HG02981 (cell line): Measurements from ENCODE around the gene PCMTD2.

ENCODE experiments used
- ATAC-seq: cut with Tn5 transposase; IDR thresholded peaks from one replicate; pipeline ENCODE4 v1.9.1; 2021; ENCODE audit warnings: mild to moderate bottlenecking, moderate library complexity; ENCODE audit not compliant: unreplicated experiment

The PCMTD2 gene

DNA sequence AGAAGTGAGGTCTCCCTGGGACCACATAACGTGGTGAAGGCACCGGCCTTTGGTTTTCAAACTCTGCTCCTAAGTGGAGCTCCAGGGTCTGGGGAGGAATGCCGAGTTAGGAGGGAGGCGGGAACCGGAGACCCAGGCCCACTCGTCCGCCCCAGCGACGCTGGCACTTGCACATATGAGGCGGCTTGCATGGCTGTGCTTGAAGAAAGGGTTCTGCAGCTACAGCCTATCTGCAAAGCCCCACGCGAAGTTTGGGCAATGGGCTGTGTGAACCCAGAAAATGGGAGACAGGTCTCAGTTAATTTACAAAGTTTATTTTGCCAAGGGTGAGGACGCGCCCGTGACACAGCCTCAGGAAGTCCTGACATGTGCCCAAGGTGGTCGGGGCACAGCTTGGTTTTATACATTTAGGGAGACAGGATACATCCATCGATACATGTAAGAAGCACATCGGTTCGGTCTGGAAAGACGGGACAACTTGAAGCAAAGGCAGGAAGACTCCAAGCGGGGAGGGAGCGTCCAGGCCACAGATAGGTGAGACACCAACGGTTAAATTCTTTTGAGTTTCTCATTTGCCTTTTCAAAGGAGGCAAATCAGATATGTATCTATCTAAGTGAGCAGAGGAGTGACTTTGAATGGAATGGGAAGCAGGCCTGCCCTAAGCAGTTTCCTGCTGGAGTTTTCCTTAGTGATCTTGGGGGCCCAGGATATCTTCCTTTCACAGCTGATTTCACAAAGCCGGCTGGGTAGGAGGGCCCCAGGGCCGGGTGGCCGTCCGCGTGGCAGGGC, 782 bp upstream of the PCMTD2 start:
- no peak for ATAC-seq

DNA sequence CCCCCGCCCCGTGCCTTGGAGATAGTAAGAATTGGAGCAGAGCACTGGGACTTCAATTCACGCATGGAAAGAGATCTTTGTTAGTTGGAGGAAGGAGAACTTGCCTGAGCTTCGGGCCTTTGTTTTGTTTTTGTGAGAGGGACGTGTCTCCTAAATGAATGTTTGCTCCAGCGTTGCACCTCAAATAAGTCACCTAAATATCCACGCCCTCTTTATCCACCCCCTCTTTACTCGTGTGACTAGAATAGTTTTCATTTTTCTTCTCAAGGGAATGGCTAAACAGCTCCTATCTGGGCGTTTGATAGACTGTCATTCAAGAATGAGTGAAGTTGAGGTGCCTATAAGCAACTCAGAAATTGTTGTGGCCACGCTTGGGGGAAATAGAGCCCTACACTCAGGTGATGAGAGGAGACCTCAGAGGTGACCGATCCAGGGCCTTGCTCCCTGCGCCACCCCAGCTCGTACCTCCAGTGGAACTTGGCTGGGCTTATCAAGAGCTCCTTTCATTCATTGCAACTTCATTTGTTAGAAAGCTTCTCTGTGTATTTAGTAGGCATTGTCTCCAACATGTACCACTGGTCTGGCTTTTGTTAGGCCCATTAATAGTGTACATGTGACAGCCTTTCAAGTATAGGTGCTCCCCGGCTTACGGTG, 861 bp downstream of the PCMTD2 start:
- ATAC-seq, result no peak

DNA sequence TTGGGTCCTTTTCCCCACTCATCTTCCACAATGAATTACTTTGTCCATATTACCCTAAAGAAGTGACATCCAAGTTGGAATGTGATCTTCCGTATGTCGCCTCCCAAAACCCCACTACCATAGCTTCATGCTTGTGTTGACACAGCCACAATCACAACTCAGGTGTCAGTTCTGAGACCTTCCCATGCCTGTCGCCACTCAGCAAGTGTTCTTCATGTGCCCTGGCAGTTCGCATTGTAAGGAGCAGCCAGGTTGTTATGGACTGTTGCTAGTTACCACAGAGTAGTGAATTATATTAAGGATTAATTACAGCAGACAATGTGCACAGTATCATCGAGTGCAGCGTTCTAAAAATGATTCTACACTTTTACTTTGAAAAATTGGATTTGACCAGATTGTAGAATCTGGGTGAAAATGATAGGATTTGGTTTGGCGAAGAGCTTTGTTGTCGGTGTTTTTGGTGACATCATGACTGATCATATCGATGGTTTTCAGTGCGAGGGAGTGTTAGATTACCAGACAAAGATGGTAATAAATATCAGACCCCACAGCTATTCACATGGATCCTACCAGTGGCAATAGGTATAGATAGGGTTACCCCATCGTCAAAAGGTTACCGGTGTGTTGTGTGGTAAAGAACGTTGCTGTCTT, 1.7 kb downstream of the PCMTD2 start:
- no peak for ATAC-seq

DNA sequence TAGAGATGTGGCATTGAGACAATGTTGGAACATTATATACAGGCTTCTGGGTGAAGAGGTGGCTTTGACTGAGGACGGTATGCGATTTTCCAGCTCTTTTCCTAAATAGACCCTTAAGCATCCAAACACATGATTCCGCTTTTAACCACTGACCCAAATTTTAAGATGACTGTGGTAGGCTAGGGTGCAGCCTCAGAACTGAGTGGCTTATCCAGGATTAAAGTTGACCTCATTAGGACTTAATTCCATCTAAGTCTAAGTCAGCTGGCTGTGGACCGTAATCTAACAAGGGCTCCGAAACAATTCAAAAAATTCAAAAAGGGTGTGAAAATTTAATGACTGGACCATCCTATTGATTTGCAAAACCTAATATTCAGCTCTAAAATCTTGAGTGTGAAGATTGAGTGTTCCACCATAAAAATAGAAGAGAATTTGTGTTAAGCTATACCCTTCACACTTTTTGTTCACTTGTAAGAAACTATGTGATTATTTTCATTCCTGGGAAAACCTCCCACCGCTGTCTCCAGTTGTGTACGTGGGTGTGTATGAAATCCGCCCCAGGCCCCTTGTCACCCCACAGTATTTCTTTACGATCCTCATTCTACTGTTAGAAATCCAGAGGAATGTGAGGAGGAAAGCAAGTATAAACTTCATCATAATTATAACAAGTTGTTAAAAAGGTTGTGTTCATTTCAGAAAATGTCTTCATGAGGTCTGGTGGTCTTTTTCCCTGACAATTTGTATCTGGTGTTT, 2.7 kb downstream of the PCMTD2 start:
- ATAC-seq, result no peak

DNA sequence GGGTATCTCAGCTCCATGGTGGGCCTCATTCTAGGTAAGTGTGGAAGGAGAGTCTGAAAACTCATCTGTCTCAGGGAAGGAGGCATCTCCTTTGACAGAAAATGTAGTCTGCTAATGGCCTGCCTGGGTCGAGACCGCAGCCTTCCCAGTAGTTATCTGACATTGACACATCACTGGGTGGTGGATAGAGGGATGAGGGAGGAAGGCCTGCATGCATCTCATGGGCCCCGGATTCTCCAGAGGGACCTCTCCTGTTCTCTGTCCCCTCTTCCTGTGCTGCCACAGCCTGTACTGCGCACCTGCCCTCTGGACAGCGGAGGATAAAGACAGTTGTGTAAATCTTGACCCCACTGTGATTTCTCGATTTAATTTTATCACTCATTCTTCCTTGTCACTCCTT, 4.7 kb downstream of the PCMTD2 start:
- ATAC-seq, result no peak

DNA sequence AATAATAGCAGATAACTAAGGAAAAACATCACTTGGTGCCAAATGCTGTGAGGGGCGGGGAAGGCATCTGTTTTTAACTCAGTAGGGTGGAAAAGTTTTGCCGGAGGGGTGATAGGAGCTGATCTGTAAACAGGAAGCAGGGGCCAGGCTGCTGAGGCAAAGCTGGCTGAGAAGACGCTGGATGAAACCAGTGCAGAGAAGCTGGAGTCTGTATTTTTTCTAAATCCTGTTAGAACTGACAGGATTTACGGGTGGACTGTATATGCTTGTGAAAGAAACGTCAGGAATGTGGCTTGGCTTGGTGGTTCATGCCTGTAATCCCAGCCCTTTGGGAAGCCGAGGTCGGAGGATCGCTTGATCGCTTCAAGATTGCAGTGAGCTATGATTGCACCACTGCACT, 5.6 kb downstream of the PCMTD2 start:
- no peak for ATAC-seq

DNA sequence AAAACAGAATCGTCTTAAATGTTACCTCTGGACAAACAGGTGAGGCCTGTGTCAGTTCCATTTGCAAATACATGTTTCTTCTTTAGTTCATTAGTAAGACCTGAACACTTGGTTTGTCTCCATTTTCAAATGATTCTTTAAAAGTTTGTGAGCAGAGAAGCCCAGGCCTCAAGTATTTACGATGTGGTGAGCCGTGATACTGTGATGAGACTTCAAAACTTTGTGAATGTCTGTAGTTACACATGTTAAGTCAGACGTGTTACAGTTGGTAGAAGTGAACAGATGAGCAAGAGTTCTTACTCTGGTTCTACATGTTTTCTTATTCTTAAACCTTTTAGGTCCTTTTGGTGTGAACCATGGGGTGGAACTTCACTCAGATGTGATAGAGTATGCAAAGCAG, 8.5 kb downstream of the PCMTD2 start:
- no peak for ATAC-seq

DNA sequence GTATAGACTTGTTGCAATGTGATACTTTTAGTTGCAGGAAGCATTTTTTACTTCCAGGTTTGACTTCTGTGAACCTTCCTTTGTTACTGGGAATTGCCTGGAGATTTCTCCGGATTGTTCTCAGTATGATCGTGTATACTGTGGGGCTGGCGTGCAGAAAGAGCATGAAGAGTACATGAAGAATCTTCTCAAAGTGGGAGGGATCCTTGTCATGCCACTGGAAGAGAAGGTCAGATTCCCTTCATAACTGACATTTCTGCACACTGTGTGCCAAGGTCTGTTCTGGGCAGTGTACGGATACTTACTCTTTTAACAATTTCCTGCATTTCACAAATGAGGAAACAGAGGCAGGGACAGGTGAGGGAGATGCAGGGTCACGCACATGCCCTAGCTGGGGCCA, 9.7 kb downstream of the PCMTD2 start:
- no peak for ATAC-seq

DNA sequence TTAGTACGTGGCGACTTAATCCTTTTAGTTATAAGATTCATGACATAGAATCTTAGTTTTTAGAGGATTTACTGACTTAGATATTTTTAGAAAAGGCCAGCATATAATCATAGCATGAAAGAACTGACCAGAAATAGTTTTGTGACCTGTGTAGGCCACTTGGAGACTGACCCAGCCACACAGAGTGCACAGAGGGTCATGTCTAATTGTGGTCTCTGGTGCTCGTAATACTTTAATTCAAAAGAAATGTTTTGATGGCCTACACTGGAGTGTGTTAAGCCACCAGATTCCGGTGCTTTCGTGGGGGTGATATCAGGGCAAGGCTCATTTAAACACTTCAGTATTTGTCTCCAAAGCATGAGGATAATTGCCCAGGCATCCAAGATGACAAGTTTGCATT, 11.4 kb downstream of the PCMTD2 start:
- ATAC-seq, result no peak

DNA sequence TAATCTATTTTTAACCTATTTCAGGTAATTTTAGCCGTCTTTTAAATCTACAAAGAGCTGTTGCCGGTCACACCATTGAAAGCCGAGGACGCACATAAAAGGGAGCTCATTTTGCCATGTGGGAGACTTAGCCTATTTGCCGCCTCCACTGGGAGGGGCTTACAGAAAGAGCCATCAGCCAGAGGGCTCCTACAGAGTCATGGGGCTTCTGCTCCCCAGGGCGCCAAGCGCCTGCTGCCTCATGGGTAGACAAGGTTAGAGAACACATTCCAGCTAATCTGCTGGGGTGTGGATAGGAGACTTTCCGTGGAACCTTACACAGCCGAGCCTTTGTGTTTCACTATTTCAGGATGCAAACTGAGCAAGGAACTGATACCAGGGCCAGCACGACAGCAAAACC, 12.6 kb downstream of the PCMTD2 start:
- no peak for ATAC-seq

DNA sequence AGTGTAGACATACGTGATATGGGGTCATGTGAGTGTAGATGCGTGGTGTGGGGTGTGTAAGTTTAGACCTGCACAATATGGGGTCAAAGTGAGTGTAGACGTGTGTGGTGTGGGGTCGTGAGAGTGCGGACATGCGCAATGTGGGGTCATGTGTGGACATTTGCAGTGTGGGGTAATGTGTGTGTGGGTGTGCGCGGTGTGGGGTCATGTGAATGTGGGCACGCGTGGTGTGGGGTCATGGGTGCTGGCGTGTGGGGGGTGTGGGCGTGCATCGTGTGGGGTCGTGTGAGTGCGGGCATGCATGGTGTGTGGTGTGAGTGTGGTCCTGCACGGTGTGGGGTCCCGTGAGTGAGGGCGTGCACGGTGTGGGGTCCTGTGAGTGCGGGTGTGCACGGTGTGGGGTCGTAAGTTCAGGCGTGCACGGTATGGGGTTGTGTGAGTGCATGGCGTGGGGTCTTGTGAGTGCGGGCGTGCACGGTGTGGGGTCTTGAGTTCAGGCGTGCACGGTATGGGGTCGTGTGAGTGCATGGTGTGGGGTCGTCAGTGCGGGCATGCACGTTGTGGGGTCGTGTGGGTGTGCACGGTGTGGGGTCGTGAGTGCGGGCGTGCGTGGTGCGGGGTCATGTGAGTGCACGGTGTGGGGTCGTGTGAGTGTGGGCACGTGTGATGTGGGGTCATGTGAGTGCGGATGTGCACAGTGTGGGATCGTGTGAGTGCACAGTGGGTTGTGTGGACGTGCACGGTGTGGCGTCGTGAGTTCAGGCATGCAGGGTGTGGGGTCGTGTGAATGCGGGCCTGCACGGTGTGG, 14.3 kb downstream of the PCMTD2 start:
- ATAC-seq, result no peak

DNA sequence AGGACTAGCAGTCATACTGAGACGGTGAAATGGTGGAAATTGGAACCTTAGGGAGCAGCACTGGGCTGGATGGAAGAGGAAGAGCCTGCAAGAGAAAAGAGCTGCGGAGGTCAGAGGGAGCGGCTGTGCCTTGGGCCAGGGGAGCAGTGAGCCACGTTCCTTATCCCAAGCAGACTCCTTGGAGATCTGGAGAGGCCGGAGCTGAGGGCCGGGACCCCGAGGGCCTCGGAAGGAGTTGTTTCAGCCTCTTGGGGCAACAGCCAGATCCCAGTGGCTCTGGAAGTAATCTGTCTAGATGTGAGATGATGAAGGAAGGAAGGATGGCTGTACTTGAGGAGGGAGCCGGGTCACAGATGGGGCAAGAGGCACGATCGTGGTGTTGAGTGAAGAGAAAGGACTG, 16.1 kb downstream of the PCMTD2 start:
- no peak for ATAC-seq

DNA sequence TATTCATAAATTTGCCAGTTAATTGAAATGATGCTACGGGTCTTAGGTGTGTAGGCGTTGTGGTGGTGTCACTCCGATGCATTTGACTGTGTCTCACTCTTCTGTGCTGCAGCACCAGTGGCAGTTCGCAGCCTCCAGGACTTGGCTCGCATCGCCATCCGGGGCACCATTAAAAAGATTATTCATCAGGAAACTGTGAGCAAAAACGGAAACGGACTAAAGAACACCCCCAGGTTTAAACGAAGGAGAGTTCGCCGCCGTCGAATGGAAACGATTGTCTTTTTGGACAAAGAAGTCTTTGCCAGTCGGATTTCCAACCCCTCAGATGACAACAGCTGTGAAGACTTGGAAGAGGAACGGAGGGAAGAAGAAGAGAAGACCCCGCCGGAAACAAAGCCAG, 17.6 kb downstream of the PCMTD2 start:
- ATAC-seq, result no peak

DNA sequence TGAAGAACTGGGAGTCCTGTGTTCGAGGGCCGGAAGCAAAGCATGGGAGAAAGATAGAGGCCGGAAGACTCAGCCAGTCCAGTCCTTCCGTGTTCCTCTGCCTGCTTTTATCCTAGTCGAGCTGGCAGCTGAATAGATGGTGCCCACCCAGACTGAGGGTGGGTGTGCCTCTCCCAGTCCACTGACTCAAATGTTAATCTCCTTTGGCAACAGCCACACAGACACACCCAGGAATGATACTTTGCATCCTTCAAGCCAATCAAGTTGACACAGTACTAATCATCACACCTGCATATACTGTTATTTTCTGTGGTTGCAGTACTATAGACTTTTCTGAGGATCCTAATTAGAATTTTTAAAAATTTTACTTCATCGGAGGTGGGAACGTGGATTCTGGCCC, 21.3 kb downstream of the PCMTD2 start:
- ATAC-seq, result no peak

DNA sequence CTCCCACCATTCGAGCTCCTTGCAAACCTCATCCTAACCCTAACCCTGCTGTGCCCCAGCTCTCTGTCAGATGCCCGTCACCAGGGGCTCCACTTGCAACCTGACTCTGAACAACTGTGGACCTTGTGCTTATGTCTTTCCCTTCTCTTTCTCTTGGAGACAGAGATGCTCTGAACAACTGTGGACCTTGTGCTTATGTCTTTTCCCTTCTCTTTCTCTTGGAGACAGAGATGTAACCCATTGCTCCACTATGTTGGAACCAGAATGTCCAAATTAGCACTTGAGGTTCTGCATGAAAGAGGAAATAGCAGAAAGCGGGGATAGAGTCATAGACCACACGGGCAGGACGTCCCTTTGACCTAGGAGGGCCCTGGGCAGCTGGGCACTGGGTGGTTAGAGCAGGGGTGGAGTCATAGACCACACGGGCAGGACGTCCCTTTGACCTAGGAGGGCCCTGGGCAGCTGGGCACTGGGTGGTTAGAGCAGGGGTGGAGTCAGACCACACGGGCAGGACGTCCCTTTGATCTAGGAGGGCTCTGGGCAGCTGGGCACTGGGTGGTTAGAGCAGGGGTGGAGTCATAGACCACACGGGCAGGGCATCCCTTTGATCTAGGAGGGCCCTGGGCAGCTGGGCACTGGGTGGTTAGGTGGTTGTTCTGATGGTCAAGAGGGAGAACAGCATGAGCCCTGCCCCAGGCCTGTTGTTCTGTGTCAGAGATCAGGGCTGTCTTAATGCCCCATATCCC, 22.2 kb downstream of the PCMTD2 start:
- ATAC-seq, result no peak

DNA sequence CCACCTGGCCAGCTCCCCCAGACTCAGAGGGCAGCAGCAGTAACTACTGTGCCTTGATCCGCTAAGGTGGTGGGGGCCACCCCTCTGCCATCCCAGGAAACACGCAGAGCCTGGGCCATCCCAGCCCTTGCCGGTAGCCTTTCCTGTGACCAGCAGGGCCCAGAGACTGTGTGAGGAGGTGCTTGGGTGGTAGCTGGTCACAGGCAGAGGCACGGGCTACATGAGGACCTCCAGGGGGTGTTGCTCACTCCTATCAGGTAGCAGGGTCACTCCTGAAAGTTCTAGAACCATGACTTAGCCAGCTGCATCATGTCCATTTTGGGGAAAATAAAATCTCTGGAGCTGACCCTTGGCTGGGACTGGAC, 22.8 kb downstream of the PCMTD2 start:
- ATAC-seq, result no peak

DNA sequence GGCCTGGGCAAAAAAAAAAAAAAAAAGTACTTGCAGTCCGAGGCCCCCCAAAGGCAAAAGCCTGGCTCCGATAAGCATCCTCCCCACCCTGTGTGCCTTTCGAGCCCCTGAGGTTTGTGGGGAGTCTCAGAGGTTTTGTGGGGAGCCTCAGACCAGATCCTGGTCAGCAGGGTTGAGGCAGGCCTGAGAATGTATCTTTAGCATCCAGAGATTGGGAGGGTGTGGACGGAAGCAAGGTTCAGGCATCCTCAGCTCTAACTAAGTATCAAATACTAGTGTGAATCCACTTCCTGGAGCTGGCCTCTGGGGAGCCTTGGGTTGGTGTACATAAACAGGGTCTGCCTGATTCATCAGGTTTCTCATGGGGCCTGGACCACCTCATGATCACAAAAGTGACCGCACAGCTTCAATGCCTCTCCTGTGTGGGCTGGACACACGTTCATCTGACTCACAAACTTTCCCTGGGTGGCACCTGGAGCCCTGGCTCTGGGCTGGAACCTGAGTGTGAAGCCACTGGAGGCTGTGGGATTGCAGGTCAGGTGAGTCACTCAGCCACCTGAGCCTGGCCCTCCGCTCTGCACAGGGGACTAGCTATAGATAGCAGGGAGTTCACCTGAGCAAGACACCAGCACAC, 24.4 kb downstream of the PCMTD2 start:
- no peak for ATAC-seq

DNA sequence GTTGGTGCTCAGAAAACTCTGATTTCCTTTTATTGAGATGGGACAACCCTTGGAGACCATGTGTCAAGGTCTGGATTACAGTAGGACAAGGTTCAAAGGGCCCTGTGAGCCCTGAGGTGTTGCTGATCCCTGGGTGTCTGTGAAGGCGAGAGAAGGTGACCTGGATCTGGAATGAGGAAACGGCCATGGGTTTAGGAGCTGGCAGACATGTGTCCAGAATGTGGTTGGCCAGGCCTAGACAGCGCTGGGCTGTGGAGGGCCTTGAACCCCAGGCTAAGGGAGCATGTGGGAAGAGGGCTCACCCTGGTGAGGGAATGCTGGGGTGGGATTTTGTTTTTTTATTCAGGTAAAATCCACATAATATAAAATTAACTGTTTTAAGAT, 24.9 kb downstream of the PCMTD2 start:
- no peak for ATAC-seq

DNA sequence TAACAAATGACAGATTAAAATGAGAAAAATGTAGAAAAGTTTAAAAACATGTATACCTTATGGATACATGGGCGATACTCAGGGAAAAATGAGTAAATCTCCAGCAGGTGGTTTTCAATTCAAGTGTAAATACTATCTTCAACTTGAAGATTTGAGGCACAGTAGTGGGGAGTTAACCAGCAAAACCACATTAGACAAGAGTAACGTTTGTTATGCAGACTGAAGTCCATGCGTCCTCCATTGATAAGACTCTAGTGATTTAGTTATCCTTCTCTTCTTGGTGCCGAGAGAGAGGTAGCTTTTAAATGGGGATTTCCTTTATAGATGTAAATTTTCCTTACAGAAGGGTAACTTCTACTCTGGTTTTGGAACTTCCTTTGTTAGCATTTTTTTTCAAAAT, 28.1 kb downstream of the PCMTD2 start:
- no peak for ATAC-seq
